Activated CD4-positive, alpha-beta T cell treated with anti-CD3 and anti-CD28 coated beads, Interleukin-10, Interleukin-2, amounts not matched to agents 100 ng/mL and 50 ng/mL, durations not matched to agents 16 hours and 8 hours (primary cell): ENCODE results near the gene SNX32.

ENCODE experiments used
- DNase-seq: peaks from one replicate; pipeline ENCODE4 v3.0.0-alpha.2; 2020

The SNX32 gene

GRCh38 chr11:65797711-65798110 lies 36.1 kb upstream of the SNX32 start:
- DNase-seq, result no peak

GRCh38 chr11:65798882-65799281 lies 34.9 kb upstream of the SNX32 start:
- DNase-seq, result no peak

- no peak for DNase-seq
Measured at GRCh38 chr11:65801153-65801987, 32.4 kb upstream of the SNX32 start.

- no peak for DNase-seq
Measured at GRCh38 chr11:65802841-65803240, 30.9 kb upstream of the SNX32 start.

DNA sequence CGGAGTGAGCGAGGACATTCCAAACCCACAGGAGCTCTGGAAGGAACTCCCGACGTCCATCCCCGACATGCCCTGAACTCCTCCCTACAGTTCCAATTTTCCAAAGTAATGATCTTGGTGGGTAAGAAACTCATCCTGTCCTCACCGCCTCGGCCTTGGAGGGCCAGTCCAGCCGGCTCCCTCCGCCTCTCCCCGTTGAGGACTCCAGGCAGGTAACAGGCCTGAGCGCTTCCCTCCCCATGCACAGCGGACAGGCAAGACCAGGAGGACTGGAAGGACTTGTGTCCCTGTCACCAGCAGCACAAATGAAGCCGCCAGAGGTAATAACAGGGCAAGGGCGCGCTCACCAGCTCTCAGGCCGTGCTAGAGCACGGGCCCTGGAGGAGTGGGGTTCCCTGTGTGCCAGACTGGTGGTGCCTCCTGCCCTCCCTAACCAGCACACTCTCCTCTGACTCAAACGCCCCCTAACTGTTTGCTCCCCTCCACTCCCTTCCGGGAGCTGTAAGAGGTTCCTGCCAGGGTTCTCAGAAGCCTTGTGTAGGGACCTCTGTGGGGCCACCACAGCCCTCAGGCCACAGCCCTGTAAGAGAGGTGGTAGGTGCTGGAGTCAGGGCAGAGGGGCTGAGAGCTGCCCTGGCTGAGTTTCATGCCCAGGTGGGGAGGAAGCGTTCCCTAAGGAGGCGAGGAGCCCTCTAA lies 29.8 kb upstream of the SNX32 start:
- DNase-seq, result no peak

DNA sequence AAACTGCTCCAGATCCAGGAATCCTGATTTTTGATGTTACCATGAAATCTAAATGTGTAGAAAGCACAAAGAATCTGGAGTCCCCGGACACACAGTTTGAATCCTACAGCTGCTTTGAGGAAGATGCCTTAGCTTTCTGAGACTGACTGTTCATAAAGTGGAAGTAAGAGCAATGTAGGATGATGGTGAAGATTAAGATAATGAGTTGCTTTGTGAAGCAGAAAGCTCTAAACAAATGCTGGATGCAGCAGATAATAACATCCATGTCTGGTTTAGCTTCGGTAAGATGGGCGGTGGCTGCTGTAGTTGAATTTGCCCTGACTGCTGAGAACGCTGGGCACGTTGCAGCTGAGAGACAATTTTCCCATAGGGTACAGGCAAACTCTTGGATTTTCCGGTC lies 26.8 kb upstream of the SNX32 start:
- no peak for DNase-seq

- DNase-seq, result no peak
Measured at GRCh38 chr11:65808744-65809341, 24.9 kb upstream of the SNX32 start.

DNA sequence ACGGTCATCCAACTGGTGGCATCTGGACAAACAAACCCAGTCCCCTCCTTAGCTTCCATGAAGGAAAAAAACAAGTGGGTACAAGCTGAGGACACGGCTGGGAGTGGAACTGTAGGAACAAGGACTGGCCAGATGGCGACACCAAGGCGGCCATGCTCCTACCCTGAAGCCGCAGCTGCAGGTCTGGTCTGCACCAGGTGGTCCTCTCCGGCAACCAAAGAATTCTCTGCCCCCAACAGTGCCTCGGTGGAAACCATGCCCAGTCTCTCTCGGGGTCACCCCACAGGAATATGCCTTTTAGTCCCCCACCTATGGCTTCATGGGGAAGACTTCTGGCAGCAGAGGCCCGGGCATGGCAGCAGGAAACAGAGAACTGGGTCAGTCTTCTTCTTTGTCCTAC lies 24.3 kb upstream of the SNX32 start:
- DNase-seq, result no peak

- DNase-seq, result no peak
Measured at GRCh38 chr11:65810046-65810868, 23.5 kb upstream of the SNX32 start.

GRCh38 chr11:65811764-65812475 lies 21.8 kb upstream of the SNX32 start:
- DNase-seq, result no peak

DNA sequence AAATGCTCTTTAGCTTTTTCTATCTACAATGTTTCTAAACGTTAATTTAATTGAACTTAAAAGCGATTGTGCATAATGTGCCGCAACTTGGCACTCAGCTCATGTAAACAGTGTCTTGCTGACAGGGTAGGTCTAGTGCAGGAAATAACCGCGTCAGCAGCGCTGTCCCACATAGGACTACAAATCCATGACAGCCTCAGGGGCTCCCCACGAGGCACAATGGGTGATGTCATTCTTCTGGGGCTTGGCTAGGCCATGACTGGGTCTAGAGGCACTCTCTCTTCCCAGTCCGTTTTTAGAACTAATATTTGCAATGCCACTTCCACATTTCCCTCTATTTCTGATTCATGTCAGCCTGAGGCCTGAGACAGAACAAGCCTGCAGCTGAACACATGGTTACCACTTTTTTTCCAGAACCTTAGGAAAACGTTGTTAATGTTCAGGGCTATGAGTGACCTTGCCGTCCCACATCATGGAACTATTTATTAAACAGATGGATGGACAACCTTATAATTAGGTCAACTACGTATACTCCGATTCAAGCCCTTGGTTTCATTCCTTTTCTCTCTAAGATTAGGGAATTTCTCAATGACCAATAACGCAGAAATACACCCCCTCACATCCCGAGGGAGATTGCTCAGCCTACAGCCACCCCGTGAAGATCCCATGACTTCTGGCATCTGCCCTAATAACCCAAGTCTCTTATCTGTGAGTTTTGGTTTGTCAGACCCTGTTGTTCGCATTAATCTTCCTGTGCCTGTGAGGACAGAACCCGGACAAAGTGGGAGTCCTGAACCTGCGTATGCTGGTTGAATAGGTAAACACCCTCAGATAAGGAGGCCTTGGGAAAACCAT lies 19.4 kb upstream of the SNX32 start:
- DNase-seq, result no peak

- DNase-seq, result no peak
Measured at GRCh38 chr11:65814986-65815565, 18.7 kb upstream of the SNX32 start.

GRCh38 chr11:65816696-65817095 lies 17.1 kb upstream of the SNX32 start:
- no peak for DNase-seq

DNA sequence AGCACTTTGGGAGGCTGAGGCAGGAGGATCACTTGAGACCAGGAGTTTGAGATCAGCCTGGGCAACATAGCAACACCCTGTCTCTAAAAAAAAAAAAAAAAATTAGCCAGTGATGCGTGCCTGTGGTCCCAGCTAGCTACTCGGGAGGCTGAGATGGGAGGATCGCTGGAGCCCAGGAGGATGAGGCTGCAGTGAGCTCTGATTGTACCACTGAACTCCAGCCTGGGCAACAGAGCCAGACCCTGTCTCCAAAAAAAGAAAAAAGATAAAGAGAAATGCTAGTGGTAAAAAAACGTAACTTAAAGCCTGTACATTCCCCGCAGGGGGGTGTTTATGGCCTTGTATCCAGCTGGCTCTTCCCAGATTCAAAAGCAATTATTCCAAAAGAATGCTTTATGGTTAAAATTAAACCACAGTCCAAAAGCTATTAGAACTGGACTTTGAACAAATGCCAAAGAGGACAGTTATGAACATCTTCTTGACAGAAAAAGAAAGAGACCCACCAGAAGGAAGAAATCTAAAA lies 16.4 kb upstream of the SNX32 start:
- DNase-seq, result no peak

GRCh38 chr11:65817835-65818680 lies 15.7 kb upstream of the SNX32 start:
- DNase-seq, result peak; percentile 94

DNA sequence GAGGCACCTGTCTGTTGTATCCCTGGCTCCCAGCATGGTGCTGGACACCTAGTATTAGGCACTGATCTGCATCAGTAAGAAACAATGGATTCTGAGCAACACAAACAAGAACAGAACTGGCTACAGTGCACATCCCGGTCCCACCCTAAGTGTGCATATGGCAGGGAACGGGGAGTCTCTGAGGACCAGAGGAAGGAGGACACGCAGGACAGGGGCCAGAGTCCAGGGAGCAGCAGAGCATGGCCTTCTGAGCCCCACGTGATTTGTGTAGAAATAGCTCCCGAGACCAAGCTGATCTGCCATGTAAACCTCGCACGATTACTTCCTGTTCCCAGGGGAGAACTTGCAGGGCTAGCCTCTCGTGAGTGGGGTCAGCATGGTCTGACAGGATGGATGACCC lies 12.7 kb upstream of the SNX32 start:
- DNase-seq, result no peak

DNA sequence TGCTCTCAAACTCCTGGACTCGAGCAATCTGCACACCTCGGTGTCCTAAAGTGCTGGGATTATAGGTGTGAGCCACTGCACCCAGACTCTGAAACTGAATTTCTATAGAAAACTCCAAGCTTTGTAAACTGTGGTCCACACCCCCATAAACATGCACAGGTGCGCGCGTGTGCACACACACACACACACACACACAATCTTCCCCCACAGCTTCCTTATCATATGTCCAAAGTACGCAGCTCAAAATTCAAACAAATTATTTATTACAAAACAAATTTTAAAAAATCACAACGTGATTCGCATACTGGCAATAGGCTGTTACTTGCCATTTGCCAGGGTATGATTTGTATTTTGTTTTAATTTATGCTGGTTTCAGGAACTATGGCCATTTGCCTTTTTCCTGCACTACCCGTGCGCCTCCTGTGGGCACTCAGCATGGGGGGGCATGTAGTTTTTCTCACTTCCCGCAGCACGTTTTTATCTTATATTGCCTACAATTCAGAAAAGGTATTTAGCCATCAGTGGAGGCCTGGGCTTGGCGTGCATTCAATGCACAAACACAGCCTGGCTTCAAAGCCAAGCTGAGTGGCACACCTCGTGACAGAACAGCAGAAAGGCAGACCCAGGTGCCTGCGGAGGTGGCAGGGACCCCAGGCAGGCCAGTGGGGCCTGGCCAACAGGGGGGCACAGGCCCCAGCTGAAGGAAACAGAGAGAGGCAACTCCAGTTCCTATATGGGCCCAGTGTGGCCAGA lies 10.8 kb upstream of the SNX32 start:
- DNase-seq, result no peak

DNA sequence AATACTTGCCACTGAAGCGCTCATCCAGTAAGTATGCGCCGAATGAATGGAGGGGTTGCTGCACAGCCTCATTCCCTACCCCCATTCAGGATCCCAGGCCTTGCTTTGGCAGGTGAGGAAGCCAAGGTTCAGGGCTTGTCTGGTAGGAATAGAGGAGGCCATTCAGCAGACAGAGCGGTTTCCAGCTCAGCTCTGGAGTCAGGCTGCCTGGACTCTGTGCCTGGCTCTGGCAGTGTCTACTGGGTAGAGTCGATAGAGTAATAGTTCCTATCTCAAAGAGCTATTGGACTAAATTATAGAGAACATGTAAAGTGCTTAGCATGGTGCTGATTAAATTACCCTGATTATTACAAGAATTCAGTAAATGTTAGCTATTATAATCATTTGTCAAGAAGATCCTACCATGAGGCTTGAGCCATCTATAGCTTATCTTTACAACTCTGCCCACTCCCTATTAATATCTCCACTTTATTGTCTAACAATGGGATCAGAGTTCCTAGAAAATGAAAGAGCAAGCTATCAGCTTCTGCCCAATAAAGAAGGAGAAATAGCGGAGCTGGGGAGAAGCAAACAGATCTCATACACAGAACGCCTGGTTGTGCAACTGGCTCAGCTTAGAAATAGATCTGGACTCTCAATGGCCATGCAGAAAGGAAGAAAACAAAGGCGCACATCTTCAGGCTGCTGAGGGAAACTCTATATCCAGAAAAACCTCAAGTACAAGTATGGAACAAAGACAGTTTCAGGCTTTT lies 6.6 kb upstream of the SNX32 start:
- DNase-seq, result no peak
